DOHH2 (cell line): Measurements from ENCODE around the gene NEK11.

Source experiments
- H3F3A ChIP-seq: fragments of 200-600 bp; sonication (generic), shearing (Covaris generic); 2 replicates; pipeline ENCODE4 v1.6.0; 2016; ENCODE audit warnings: antibody characterized with exemption, mild to moderate bottlenecking; ENCODE audit not compliant: control insufficient read depth, insufficient read depth
- H3K27ac ChIP-seq: fragments of 200-600 bp; sonication (generic); 2 replicates; pipeline ENCODE4 v1.5.1; 2014; ENCODE audit warnings: low read depth, mild to moderate bottlenecking, low read length, moderate library complexity
- H3K27me3 ChIP-seq: fragments of 200-600 bp; sonication (generic); 2 replicates; pipeline ENCODE4 v1.6.1; 2014; ENCODE audit warnings: mild to moderate bottlenecking, low read length, mixed read lengths; ENCODE audit not compliant: control insufficient read depth
- H3K36me3 ChIP-seq: fragments of 200-600 bp; sonication (generic); 2 replicates; pipeline ENCODE4 v1.6.1; 2014; ENCODE audit warnings: mild to moderate bottlenecking, low read length, moderate library complexity, mixed read lengths; ENCODE audit not compliant: control insufficient read depth
- H3K4me1 ChIP-seq: fragments of 200-600 bp; sonication (generic); 2 replicates; pipeline ENCODE4 v1.6.1; 2014; ENCODE audit warnings: mild to moderate bottlenecking, low read length, mixed read lengths; ENCODE audit not compliant: control insufficient read depth
- H3K4me2 ChIP-seq: fragments of 200-600 bp; sonication (generic); 2 replicates; pipeline ENCODE4 v1.6.0; 2014; ENCODE audit warnings: mild to moderate bottlenecking, low read length, moderate library complexity
- H3K4me3 ChIP-seq: fragments of 200-600 bp; sonication (generic); 2 replicates; pipeline ENCODE4 v1.5.1; 2014; ENCODE audit warnings: mild to moderate bottlenecking, low read length, mixed read lengths
- H3K79me2 ChIP-seq: fragments of 200-600 bp; sonication (generic); 2 replicates; pipeline ENCODE4 v1.6.1; 2014; ENCODE audit warnings: mild to moderate bottlenecking, low read length, mixed read lengths; ENCODE audit not compliant: control insufficient read depth
- H3K9me2 ChIP-seq: fragments of 200-600 bp; sonication (generic); replicated peaks from 2 replicates; pipeline ENCODE4 v1.6.1; 2014; ENCODE audit warnings: mild to moderate bottlenecking, low read length, mixed read lengths; ENCODE audit not compliant: control insufficient read depth
- H3K9me3 ChIP-seq: fragments of 200-600 bp; sonication (generic); 2 replicates; pipeline ENCODE4 v1.6.1; 2014; ENCODE audit warnings: antibody characterized with exemption, low read length, mixed read lengths; ENCODE audit not compliant: control insufficient read depth, insufficient read depth
- H4K20me1 ChIP-seq: fragments of 200-600 bp; sonication (generic); 2 replicates; pipeline ENCODE4 v1.6.0; 2014; ENCODE audit warnings: low read depth, mild to moderate bottlenecking, antibody characterized with exemption, low read length, moderate library complexity; ENCODE audit not compliant: control insufficient read depth, insufficient read depth
- EZH2phosphoT487 ChIP-seq: fragments of 200-600 bp; sonication (generic); IDR thresholded peaks from 2 replicates; pipeline ENCODE4 v1.6.1; 2017; ENCODE audit warnings: borderline replicate concordance, mild to moderate bottlenecking, antibody characterized with exemption, low read length, moderate library complexity, mixed read lengths
- TF ChIP-seq, protein P1 (sequence below): fragments of 200-600 bp; sonication (generic); IDR thresholded peaks from one replicate; pipeline ENCODE4 v1.5.1; 2014; ENCODE audit warnings: antibody characterized with exemption, mild to moderate bottlenecking, low read depth, low read length; ENCODE audit not compliant: poor library complexity, severe bottlenecking

Gene NEK11

DNA sequence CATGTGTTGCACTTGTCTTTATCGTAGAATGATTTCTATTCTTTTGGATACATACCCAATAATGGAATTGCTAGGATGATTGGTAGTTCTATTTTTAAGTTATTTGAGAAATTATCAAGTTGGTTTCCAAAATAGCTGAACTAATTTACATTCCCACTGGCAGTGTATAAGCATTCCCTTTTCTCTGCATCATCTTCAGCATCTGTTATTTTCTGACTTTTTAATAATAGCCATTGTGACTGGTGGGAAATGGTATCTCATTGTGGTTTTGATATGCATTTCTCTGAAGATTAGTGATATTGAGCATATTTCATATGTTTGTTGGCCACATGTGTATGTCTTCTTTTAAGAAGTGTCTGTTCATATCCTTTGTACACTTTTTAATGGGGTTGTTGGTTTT is 273.2 kb downstream of the NEK11 start:
- H3K4me1 ChIP-seq: no peaks in the 10 kb centered on the region
- H3K9me3 ChIP-seq: no peaks in the 10 kb centered on the region
- no peaks in the 10 kb centered on the region for H3K79me2 ChIP-seq
- no peaks in the 10 kb centered on the region for H3K27me3 ChIP-seq
- H3K27ac ChIP-seq: no peak overlapping the region
- H3K36me3 ChIP-seq: no peaks in the 10 kb centered on the region
- H3F3A ChIP-seq: no peaks in the 10 kb centered on the region
- TF ChIP-seq, protein P1, sequence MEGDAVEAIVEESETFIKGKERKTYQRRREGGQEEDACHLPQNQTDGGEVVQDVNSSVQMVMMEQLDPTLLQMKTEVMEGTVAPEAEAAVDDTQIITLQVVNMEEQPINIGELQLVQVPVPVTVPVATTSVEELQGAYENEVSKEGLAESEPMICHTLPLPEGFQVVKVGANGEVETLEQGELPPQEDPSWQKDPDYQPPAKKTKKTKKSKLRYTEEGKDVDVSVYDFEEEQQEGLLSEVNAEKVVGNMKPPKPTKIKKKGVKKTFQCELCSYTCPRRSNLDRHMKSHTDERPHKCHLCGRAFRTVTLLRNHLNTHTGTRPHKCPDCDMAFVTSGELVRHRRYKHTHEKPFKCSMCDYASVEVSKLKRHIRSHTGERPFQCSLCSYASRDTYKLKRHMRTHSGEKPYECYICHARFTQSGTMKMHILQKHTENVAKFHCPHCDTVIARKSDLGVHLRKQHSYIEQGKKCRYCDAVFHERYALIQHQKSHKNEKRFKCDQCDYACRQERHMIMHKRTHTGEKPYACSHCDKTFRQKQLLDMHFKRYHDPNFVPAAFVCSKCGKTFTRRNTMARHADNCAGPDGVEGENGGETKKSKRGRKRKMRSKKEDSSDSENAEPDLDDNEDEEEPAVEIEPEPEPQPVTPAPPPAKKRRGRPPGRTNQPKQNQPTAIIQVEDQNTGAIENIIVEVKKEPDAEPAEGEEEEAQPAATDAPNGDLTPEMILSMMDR: no peak
- no peak for TF ChIP-seq EZH2phosphoT487
- no peaks in the 10 kb centered on the region for H4K20me1 ChIP-seq
- H3K4me2 ChIP-seq: no peak overlapping the region
- no peak overlapping the region for H3K4me3 ChIP-seq
- H3K9me2 ChIP-seq: no peaks in the 10 kb centered on the region

DNA sequence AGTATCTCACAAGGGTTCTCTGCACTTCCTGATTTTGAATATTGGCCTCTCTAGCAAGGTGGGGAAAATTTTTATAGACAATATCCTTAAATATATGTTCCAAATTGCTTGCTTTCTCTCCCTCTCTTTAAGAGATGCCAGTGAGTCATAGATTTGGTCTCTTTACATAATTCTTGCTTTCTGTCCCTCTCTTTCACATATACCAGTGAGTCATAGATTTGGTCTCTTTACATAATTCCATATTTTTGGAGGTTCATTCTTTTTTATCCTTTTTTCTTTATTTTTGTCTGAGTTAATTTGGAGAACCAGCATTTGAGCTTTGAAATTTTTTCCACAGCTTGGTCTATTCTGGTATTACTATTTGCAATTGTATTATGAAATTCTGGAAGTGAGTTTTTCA is 277.2 kb downstream of the NEK11 start:
- Histone ChIP-seq H3F3A (no peaks in the 10 kb centered on the region), H4K20me1 (no peaks in the 10 kb centered on the region), H3K4me3 (no peak overlapping the region), H3K27me3 (no peaks in the 10 kb centered on the region), H3K36me3 (no peaks in the 10 kb centered on the region), H3K4me2 (no peak overlapping the region), H3K4me1 (no peaks in the 10 kb centered on the region), H3K79me2 (no peaks in the 10 kb centered on the region), H3K9me3 (no peaks in the 10 kb centered on the region), H3K9me2 (no peaks in the 10 kb centered on the region), H3K27ac (no peak overlapping the region)
- TF ChIP-seq EZH2phosphoT487: no peak
- TF ChIP-seq, protein P1: no peak

DNA sequence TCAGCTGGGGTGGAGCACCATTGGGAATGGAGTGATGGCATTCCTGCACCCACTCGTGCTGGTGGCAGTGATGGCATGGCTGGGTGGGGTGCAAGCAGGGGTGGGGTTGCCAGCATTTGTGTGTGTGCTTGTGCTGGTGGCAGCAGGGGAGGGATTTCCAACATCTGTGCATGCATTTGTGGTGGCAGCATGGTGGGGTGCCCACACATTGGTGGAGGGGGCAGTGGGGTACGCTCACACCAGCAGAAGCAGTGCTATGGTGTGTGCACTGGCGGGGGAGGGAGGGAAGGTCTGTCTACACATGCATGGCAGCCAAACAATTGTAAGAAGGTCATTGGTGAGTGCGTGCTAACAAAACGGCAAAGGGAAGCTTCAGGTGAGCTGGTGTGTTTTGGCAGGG is 278.2 kb downstream of the NEK11 start:
- no peak for TF ChIP-seq EZH2phosphoT487
- TF ChIP-seq, protein P1: no peak
- Histone ChIP-seq H3K27ac (no peak overlapping the region), H3K4me2 (no peak overlapping the region)

DNA sequence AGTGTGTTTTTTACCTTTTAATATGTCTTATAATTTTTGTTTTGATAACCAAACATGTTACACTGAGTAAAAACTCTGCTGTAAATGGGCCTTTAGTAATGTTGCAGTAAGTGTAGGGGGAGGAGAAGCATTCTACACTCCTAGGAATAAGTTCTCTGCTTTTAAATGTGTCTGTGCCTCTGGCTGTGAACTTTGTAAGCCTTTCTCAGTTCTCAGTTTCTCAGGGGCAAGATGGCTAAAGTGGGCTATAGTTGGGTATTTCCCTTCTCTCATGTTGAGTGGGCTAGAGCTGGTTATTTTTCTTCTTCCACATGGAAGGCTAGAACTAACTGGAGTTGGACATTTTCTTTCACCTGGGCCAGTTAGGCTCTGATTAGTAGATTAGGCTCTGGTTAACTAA is 279.6 kb downstream of the NEK11 start:
- Histone ChIP-seq H3K4me3 (no peak overlapping the region), H3K9me2 (no peaks in the 10 kb centered on the region), H3K4me1 (no peaks in the 10 kb centered on the region), H3K36me3 (no peaks in the 10 kb centered on the region), H3K4me2 (no peak overlapping the region), H3K9me3 (no peaks in the 10 kb centered on the region), H3F3A (no peaks in the 10 kb centered on the region), H3K27ac (no peak overlapping the region), H3K79me2 (no peaks in the 10 kb centered on the region), H3K27me3 (no peaks in the 10 kb centered on the region), H4K20me1 (no peaks in the 10 kb centered on the region)
- TF ChIP-seq EZH2phosphoT487: no peak
- TF ChIP-seq, protein P1: no peak

More for the DNA sequence above, 278.2 kb downstream of the NEK11 start:
- H3K79me2 ChIP-seq: no peaks in the 10 kb centered on the region
- no peak overlapping the region for H3K4me3 ChIP-seq
- H3K36me3 ChIP-seq: no peaks in the 10 kb centered on the region
- H3F3A ChIP-seq: no peaks in the 10 kb centered on the region
- H4K20me1 ChIP-seq: no peaks in the 10 kb centered on the region
- no peaks in the 10 kb centered on the region for H3K9me2 ChIP-seq
- no peaks in the 10 kb centered on the region for H3K4me1 ChIP-seq
- no peaks in the 10 kb centered on the region for H3K27me3 ChIP-seq
- no peaks in the 10 kb centered on the region for H3K9me3 ChIP-seq
